ENCODE data around the gene GINS2.

GINS2 gene

GRCh38 chr16:85688586-85689284 lies at the start of gene GINS2:
Gene GINS2, minus strand, starts transcription at chr16:85688954. Its CDS starts 56 bp downstream, at chr16:85688898.
- peak; percentile 89 to 92 for DNase-seq

GRCh38 chr16:85736921-85737320 lies 48.2 kb upstream of the GINS2 start:
- no peak for DNase-seq

GRCh38 chr16:85735946-85736345 lies 47.2 kb upstream of the GINS2 start:
- no peak for DNase-seq

GRCh38 chr16:85735225-85735635 lies 46.5 kb upstream of the GINS2 start:
- peak in 1 of 2 experiments; percentile 9 for DNase-seq

GRCh38 chr16:85734311-85735017 lies 45.7 kb upstream of the GINS2 start:
- DNase-seq: no peak

GRCh38 chr16:85733839-85734170 lies 45.1 kb upstream of the GINS2 start:
- no peak for DNase-seq

- DNase-seq: no peak
Measured at GRCh38 chr16:85733155-85733838, 44.5 kb upstream of the GINS2 start.

GRCh38 chr16:85731179-85731578 lies 42.4 kb upstream of the GINS2 start:
- DNase-seq: no peak

- DNase-seq: no peak
Measured at GRCh38 chr16:85730186-85730465, 41.4 kb upstream of the GINS2 start.

- no peak for DNase-seq
Measured at GRCh38 chr16:85729452-85730185, 40.9 kb upstream of the GINS2 start.

GRCh38 chr16:85728879-85729278 lies 40.1 kb upstream of the GINS2 start:
- DNase-seq: no peak

GRCh38 chr16:85724936-85725335 lies 36.2 kb upstream of the GINS2 start:
- DNase-seq: no peak

GRCh38 chr16:85724126-85724879 lies 35.5 kb upstream of the GINS2 start:
- DNase-seq: no peak

- no peak for DNase-seq
Measured at GRCh38 chr16:85722128-85722893, 33.6 kb upstream of the GINS2 start.

GRCh38 chr16:85720302-85720637 lies 31.5 kb upstream of the GINS2 start:
- no peak for DNase-seq

GRCh38 chr16:85719605-85720301 lies 31.0 kb upstream of the GINS2 start:
- no peak for DNase-seq

- no peak for DNase-seq
Measured at GRCh38 chr16:85718682-85719081, 29.9 kb upstream of the GINS2 start.

- no peak for DNase-seq
Measured at GRCh38 chr16:85718153-85718477, 29.4 kb upstream of the GINS2 start.

GRCh38 chr16:85717393-85718152 lies 28.8 kb upstream of the GINS2 start:
- DNase-seq: peak; percentile 40 to 45

GRCh38 chr16:85716680-85717038 lies 27.9 kb upstream of the GINS2 start:
- no peak for DNase-seq
